ELR (cell line): ENCODE data around the gene RAP1GAP.
A peak's percentile ranks its signal among the peaks of the same experiment; 100 is the strongest.
"Not testable (repeated sequence)": the region's sequence is repeated elsewhere in the genome, so short reads cannot be mapped to it uniquely, and the experiment has no call there.

Source experiments
- DNase-seq: peaks from one replicate; pipeline ENCODE4 v3.0.0-alpha.2; 2015; ENCODE audit warnings: low read depth

Gene RAP1GAP

GRCh38 chr1:21677168-21677567, 8.0 kb upstream of the RAP1GAP start:
- no peak for DNase-seq

GRCh38 chr1:21674957-21675356, 5.8 kb upstream of the RAP1GAP start:
- DNase-seq: no peak

- DNase-seq: not testable (repeated sequence)
Measured at GRCh38 chr1:21673853-21674252, 4.7 kb upstream of the RAP1GAP start.

- peak; percentile 24 for DNase-seq
Measured at GRCh38 chr1:21673277-21673780, 4.2 kb upstream of the RAP1GAP start.

GRCh38 chr1:21672478-21673276, 3.5 kb upstream of the RAP1GAP start:
- peak; percentile 36 for DNase-seq

- DNase-seq: no peak
Measured at GRCh38 chr1:21671915-21672314, 2.8 kb upstream of the RAP1GAP start.

- no peak for DNase-seq
Measured at GRCh38 chr1:21670956-21671902, 2.1 kb upstream of the RAP1GAP start.

GRCh38 chr1:21670059-21670881, 1.1 kb upstream of the RAP1GAP start:
- no peak for DNase-seq

GRCh38 chr1:21668951-21669257, 253 bp downstream of the RAP1GAP start:
- DNase-seq: no peak

GRCh38 chr1:21668232-21668950, 766 bp downstream of the RAP1GAP start:
- no peak for DNase-seq

GRCh38 chr1:21667348-21668231, 1.6 kb downstream of the RAP1GAP start:
- no peak for DNase-seq

GRCh38 chr1:21666576-21667320, 2.4 kb downstream of the RAP1GAP start:
- no peak for DNase-seq

- peak; percentile 28 for DNase-seq
Measured at GRCh38 chr1:21665711-21666575, 3.2 kb downstream of the RAP1GAP start.

- DNase-seq: no peak
Measured at GRCh38 chr1:21664806-21665588, 4.2 kb downstream of the RAP1GAP start.

- no peak for DNase-seq
Measured at GRCh38 chr1:21663951-21664805, 5.0 kb downstream of the RAP1GAP start.

GRCh38 chr1:21663248-21663950, 5.8 kb downstream of the RAP1GAP start:
- DNase-seq: no peak
